MM.1S (cell line): ENCODE measurements around the gene RPS15A.

Experiments used
- DNase-seq: peaks from one replicate; pipeline ENCODE4 v3.0.0-alpha.2; 2015
- H2AFZ ChIP-seq: fragments of 300-600 bp; sonication (generic); 2 replicates; pipeline ENCODE4 v1.6.0; 2016; ENCODE audit warnings: antibody characterized with exemption, low read length
- H3F3A ChIP-seq: fragments of 300-600 bp; sonication (generic); 2 replicates; pipeline ENCODE4 v1.6.1; 2016; ENCODE audit warnings: mild to moderate bottlenecking, antibody characterized with exemption, low read length, moderate library complexity, mixed read lengths; ENCODE audit not compliant: insufficient read depth
- H3K27ac ChIP-seq: fragments of 300-600 bp; sonication (generic); 2 replicates; pipeline ENCODE4 v1.5.1; 2016; ENCODE audit warnings: mild to moderate bottlenecking, low read length
- H3K27me3 ChIP-seq: fragments of 300-600 bp; sonication (generic); replicated peaks from 2 replicates; pipeline ENCODE4 v1.6.0; 2016; ENCODE audit warnings: low read length; ENCODE audit not compliant: insufficient read depth
- H3K36me3 ChIP-seq: fragments of 300-600 bp; sonication (generic); replicated peaks from 2 replicates; pipeline ENCODE4 v1.6.1; 2016; ENCODE audit warnings: mild to moderate bottlenecking, low read length, mixed read lengths; ENCODE audit not compliant: insufficient read depth
- H3K4me1 ChIP-seq: fragments of 300-600 bp; sonication (generic); 2 replicates; pipeline ENCODE4 v1.6.1; 2016; ENCODE audit warnings: low read length, mixed read lengths
- H3K4me2 ChIP-seq: fragments of 300-600 bp; sonication (generic); 2 replicates; pipeline ENCODE4 v1.6.0; 2016; ENCODE audit warnings: low read depth, low read length
- H3K4me3 ChIP-seq: fragments of 300-600 bp; sonication (generic); 2 replicates; pipeline ENCODE4 v1.5.1; 2016; ENCODE audit warnings: low read length, mixed read lengths
- H3K79me2 ChIP-seq: fragments of 300-600 bp; sonication (generic); 2 replicates; pipeline ENCODE4 v1.6.1; 2016; ENCODE audit warnings: mixed run types, low read length, mixed read lengths
- H3K9ac ChIP-seq: fragments of 300-600 bp; sonication (generic); 2 replicates; pipeline ENCODE4 v1.6.1; 2016; ENCODE audit warnings: low read length, mixed read lengths
- H3K9me2 ChIP-seq: fragments of 300-600 bp; sonication (generic); replicated peaks from 2 replicates; pipeline ENCODE4 v1.6.1; 2016; ENCODE audit warnings: mild to moderate bottlenecking, low read length, mixed read lengths; ENCODE audit not compliant: insufficient read depth
- H3K9me3 ChIP-seq: fragments of 300-600 bp; sonication (generic); replicated peaks from 2 replicates; pipeline ENCODE4 v1.6.1; 2016; ENCODE audit warnings: mild to moderate bottlenecking, low read length, mixed read lengths; ENCODE audit not compliant: insufficient read depth
- H4K20me1 ChIP-seq: fragments of 300-600 bp; sonication (generic); 2 replicates; pipeline ENCODE4 v1.6.1; 2016; ENCODE audit warnings: mild to moderate bottlenecking, low read length, moderate library complexity, mixed read lengths; ENCODE audit not compliant: insufficient read depth
- EZH2 ChIP-seq: fragments of 300-600 bp; sonication (generic); optimal IDR thresholded peaks from 2 replicates; pipeline ENCODE3; 2017; ENCODE audit warnings: low read depth, mild to moderate bottlenecking, antibody characterized with exemption, low read length, mixed read lengths
- EZH2phosphoT487 ChIP-seq: fragments of 300-600 bp; sonication (generic); IDR thresholded peaks from 2 replicates; pipeline ENCODE4 v1.6.1; 2018; ENCODE audit warnings: antibody characterized with exemption, low read length
- TF ChIP-seq, protein P1 (sequence below): fragments of 300-600 bp; sonication (generic); IDR thresholded peaks from 2 replicates; pipeline ENCODE4 v1.5.1; 2016; ENCODE audit warnings: antibody characterized with exemption, low read length, mixed read lengths

RPS15A gene

DNA sequence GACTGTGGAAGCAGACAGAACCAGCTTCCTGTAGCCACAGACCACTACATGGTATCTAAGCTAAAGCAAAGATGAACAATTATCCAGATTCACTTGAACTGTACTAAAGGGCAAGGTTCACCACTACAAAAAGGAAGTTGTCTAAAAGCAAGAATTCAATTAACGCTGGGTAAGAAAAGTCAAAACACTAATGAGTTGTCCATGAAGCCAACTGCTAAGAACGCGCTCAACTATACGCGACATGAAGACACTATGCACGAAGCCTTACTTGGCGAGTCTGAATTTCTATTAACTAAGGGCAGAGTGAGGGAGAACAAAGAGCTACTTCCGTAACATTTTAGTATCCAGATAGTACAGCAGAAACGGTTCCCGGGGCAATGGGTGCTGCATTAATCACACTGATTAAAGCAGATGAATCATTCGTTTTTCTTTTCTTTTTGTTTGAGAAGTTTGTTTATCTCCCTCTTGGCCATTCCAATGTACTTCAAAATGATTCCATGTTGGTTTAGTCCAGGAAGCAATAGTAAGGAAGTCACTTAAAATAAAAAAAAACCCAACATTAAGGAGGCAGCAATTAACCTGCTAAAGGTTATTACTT is 2.8 kb upstream of the RPS15A start:
- H3K4me1 ChIP-seq, result peaks cover 10% of the 10 kb centered on the region
- no peak overlapping the region for H3K9ac ChIP-seq
- no peak overlapping the region for H3K4me3 ChIP-seq
- no peak for DNase-seq
- H3K27ac ChIP-seq, result no peak overlapping the region
- H4K20me1 ChIP-seq, result peaks cover 13% of the 10 kb centered on the region
- H3K9me2 ChIP-seq, result no peaks in the 10 kb centered on the region
- peaks cover 48% of the 10 kb centered on the region for H3K79me2 ChIP-seq
- H3K27me3 ChIP-seq, result no peaks in the 10 kb centered on the region
- no peak overlapping the region for H3K4me2 ChIP-seq
- H2AFZ ChIP-seq, result no peak overlapping the region
- peaks cover 44% of the 10 kb centered on the region for H3K36me3 ChIP-seq
- H3K9me3 ChIP-seq, result no peaks in the 10 kb centered on the region
- H3F3A ChIP-seq, result peaks cover 41% of the 10 kb centered on the region
- TF ChIP-seq, protein P1, sequence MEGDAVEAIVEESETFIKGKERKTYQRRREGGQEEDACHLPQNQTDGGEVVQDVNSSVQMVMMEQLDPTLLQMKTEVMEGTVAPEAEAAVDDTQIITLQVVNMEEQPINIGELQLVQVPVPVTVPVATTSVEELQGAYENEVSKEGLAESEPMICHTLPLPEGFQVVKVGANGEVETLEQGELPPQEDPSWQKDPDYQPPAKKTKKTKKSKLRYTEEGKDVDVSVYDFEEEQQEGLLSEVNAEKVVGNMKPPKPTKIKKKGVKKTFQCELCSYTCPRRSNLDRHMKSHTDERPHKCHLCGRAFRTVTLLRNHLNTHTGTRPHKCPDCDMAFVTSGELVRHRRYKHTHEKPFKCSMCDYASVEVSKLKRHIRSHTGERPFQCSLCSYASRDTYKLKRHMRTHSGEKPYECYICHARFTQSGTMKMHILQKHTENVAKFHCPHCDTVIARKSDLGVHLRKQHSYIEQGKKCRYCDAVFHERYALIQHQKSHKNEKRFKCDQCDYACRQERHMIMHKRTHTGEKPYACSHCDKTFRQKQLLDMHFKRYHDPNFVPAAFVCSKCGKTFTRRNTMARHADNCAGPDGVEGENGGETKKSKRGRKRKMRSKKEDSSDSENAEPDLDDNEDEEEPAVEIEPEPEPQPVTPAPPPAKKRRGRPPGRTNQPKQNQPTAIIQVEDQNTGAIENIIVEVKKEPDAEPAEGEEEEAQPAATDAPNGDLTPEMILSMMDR, result no peak
- TF ChIP-seq EZH2phosphoT487, result no peak
- no peak for TF ChIP-seq EZH2

- peaks cover 59% of the 10 kb centered on the region for H3F3A ChIP-seq
- no peaks in the 10 kb centered on the region for H3K27me3 ChIP-seq
- H3K9ac ChIP-seq, result peak overlapping the region; percentile 97
- H3K9me3 ChIP-seq, result no peaks in the 10 kb centered on the region
- DNase-seq, result no peak
- peak overlapping the region; percentile 97 for H3K4me3 ChIP-seq
- H3K36me3 ChIP-seq, result peaks cover 42% of the 10 kb centered on the region
- peak overlapping the region; percentile 72; the same call in 1 of the 2 replicates for H3K27ac ChIP-seq
- peaks cover 47% of the 10 kb centered on the region for H4K20me1 ChIP-seq
- no peak overlapping the region for H2AFZ ChIP-seq
- TF ChIP-seq, protein P1, result no peak
- no peak for TF ChIP-seq EZH2
- TF ChIP-seq EZH2phosphoT487, result no peak
- H3K79me2 ChIP-seq, result peaks cover 57% of the 10 kb centered on the region
- H3K4me2 ChIP-seq, result peak overlapping the region; percentile 95
- H3K9me2 ChIP-seq, result no peaks in the 10 kb centered on the region
- H3K4me1 ChIP-seq, result peaks cover 28% of the 10 kb centered on the region
These were observed 652 bp downstream of the RPS15A start for GRCh38 chr16:18789515-18789849.

GRCh38 chr16:18788828-18789514 is 1.2 kb downstream of the RPS15A start:
- Histone ChIP-seq H3K4me1 (peaks cover 28% of the 10 kb centered on the region), H3F3A (peaks cover 62% of the 10 kb centered on the region), H3K9me3 (no peaks in the 10 kb centered on the region), H3K36me3 (peaks cover 42% of the 10 kb centered on the region), H3K4me3 (peak overlapping the region; percentile 97), H3K9me2 (no peaks in the 10 kb centered on the region), H3K9ac (peak overlapping the region; percentile 97), H2AFZ (no peak overlapping the region), H3K4me2 (peak overlapping the region; percentile 95), H3K27me3 (no peaks in the 10 kb centered on the region), H3K27ac (peak overlapping the region; percentile 72; the same call in 1 of the 2 replicates), H3K79me2 (peaks cover 62% of the 10 kb centered on the region), H4K20me1 (peaks cover 51% of the 10 kb centered on the region)
- DNase-seq, result peak; percentile 21
- TF ChIP-seq, protein P1, result no peak
- TF ChIP-seq EZH2phosphoT487 (no peak), EZH2 (no peak)
